Measurements from ENCODE around the gene GDF9.

DNA sequence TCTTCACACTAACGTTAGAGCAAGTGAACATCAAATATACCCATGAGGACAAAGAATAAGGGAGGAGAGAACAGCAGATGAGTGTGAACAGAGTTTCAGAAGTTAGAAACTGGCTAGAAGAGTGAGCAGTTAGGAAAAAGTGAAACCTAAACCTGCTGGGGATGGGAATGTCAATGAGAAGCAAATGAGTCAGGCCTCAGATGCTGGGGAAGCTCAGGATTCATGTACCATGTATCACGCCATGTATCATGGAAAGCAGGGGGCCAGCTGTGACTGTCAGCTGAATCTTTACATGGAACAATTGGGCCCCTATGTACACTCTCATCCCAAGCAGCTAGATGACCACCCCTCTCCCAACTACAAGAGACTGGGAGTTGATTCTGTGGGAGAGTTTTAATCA, 16.2 kb downstream of the GDF9 start:
- TF ChIP-seq, protein P1, sequence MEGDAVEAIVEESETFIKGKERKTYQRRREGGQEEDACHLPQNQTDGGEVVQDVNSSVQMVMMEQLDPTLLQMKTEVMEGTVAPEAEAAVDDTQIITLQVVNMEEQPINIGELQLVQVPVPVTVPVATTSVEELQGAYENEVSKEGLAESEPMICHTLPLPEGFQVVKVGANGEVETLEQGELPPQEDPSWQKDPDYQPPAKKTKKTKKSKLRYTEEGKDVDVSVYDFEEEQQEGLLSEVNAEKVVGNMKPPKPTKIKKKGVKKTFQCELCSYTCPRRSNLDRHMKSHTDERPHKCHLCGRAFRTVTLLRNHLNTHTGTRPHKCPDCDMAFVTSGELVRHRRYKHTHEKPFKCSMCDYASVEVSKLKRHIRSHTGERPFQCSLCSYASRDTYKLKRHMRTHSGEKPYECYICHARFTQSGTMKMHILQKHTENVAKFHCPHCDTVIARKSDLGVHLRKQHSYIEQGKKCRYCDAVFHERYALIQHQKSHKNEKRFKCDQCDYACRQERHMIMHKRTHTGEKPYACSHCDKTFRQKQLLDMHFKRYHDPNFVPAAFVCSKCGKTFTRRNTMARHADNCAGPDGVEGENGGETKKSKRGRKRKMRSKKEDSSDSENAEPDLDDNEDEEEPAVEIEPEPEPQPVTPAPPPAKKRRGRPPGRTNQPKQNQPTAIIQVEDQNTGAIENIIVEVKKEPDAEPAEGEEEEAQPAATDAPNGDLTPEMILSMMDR (conservative IDR thresholded peaks at IDR 0.05; ENCODE audit: low read depth, low read length): no peak
- TF ChIP-seq EZH2 (IDR thresholded peaks at IDR 0.05; ENCODE audit: low read length, unreplicated experiment): no peak
- TF ChIP-seq EZH2phosphoT487 (IDR thresholded peaks at IDR 0.05; ENCODE audit: borderline replicate concordance, low read length): no peak
